MM.1S (cell line): ENCODE measurements around the gene DLG5.

Source experiments
- DNase-seq: peaks from one replicate; pipeline ENCODE4 v3.0.0-alpha.2; 2015
- H2AFZ ChIP-seq: fragments of 300-600 bp; sonication (generic); 2 replicates; pipeline ENCODE4 v1.6.0; 2016; ENCODE audit warnings: antibody characterized with exemption, low read length
- H3F3A ChIP-seq: fragments of 300-600 bp; sonication (generic); 2 replicates; pipeline ENCODE4 v1.6.1; 2016; ENCODE audit warnings: mild to moderate bottlenecking, antibody characterized with exemption, low read length, moderate library complexity, mixed read lengths; ENCODE audit not compliant: insufficient read depth
- H3K27ac ChIP-seq: fragments of 300-600 bp; sonication (generic); 2 replicates; pipeline ENCODE4 v1.5.1; 2016; ENCODE audit warnings: mild to moderate bottlenecking, low read length
- H3K27me3 ChIP-seq: fragments of 300-600 bp; sonication (generic); replicated peaks from 2 replicates; pipeline ENCODE4 v1.6.0; 2016; ENCODE audit warnings: low read length; ENCODE audit not compliant: insufficient read depth
- H3K36me3 ChIP-seq: fragments of 300-600 bp; sonication (generic); replicated peaks from 2 replicates; pipeline ENCODE4 v1.6.1; 2016; ENCODE audit warnings: mild to moderate bottlenecking, low read length, mixed read lengths; ENCODE audit not compliant: insufficient read depth
- H3K4me1 ChIP-seq: fragments of 300-600 bp; sonication (generic); 2 replicates; pipeline ENCODE4 v1.6.1; 2016; ENCODE audit warnings: low read length, mixed read lengths
- H3K4me2 ChIP-seq: fragments of 300-600 bp; sonication (generic); 2 replicates; pipeline ENCODE4 v1.6.0; 2016; ENCODE audit warnings: low read depth, low read length
- H3K4me3 ChIP-seq: fragments of 300-600 bp; sonication (generic); 2 replicates; pipeline ENCODE4 v1.5.1; 2016; ENCODE audit warnings: low read length, mixed read lengths
- H3K79me2 ChIP-seq: fragments of 300-600 bp; sonication (generic); 2 replicates; pipeline ENCODE4 v1.6.1; 2016; ENCODE audit warnings: mixed run types, low read length, mixed read lengths
- H3K9ac ChIP-seq: fragments of 300-600 bp; sonication (generic); 2 replicates; pipeline ENCODE4 v1.6.1; 2016; ENCODE audit warnings: low read length, mixed read lengths
- H3K9me2 ChIP-seq: fragments of 300-600 bp; sonication (generic); replicated peaks from 2 replicates; pipeline ENCODE4 v1.6.1; 2016; ENCODE audit warnings: mild to moderate bottlenecking, low read length, mixed read lengths; ENCODE audit not compliant: insufficient read depth
- H3K9me3 ChIP-seq: fragments of 300-600 bp; sonication (generic); replicated peaks from 2 replicates; pipeline ENCODE4 v1.6.1; 2016; ENCODE audit warnings: mild to moderate bottlenecking, low read length, mixed read lengths; ENCODE audit not compliant: insufficient read depth
- H4K20me1 ChIP-seq: fragments of 300-600 bp; sonication (generic); 2 replicates; pipeline ENCODE4 v1.6.1; 2016; ENCODE audit warnings: mild to moderate bottlenecking, low read length, moderate library complexity, mixed read lengths; ENCODE audit not compliant: insufficient read depth
- CTCF ChIP-seq: fragments of 300-600 bp; sonication (generic); IDR thresholded peaks from 2 replicates; pipeline ENCODE4 v1.5.1; 2016; ENCODE audit warnings: antibody characterized with exemption, low read length, mixed read lengths
- EZH2 ChIP-seq: fragments of 300-600 bp; sonication (generic); optimal IDR thresholded peaks from 2 replicates; pipeline ENCODE3; 2017; ENCODE audit warnings: low read depth, mild to moderate bottlenecking, antibody characterized with exemption, low read length, mixed read lengths
- EZH2phosphoT487 ChIP-seq: fragments of 300-600 bp; sonication (generic); IDR thresholded peaks from 2 replicates; pipeline ENCODE4 v1.6.1; 2018; ENCODE audit warnings: antibody characterized with exemption, low read length

DLG5 gene

GRCh38 chr10:77898323-77899079, 28.1 kb downstream of the DLG5 start:
- no peaks in the 10 kb centered on the region for H3K36me3 ChIP-seq
- H3F3A ChIP-seq = no peaks in the 10 kb centered on the region
- H3K27me3 ChIP-seq = no peaks in the 10 kb centered on the region
- no peak overlapping the region for H2AFZ ChIP-seq
- no peaks in the 10 kb centered on the region for H3K9me3 ChIP-seq
- no peak overlapping the region for H3K4me2 ChIP-seq
- H3K4me3 ChIP-seq = no peak overlapping the region
- no peak overlapping the region for H3K27ac ChIP-seq
- H3K9ac ChIP-seq = no peak overlapping the region
- H3K4me1 ChIP-seq = no peaks in the 10 kb centered on the region
- H3K9me2 ChIP-seq = no peaks in the 10 kb centered on the region
- TF ChIP-seq EZH2phosphoT487 (no peak), CTCF (no peak), EZH2 (no peak)
- H4K20me1 ChIP-seq = no peaks in the 10 kb centered on the region
- DNase-seq = no peak
- H3K79me2 ChIP-seq = peaks cover 31% of the 10 kb centered on the region

- DNase-seq = no peak
- TF ChIP-seq EZH2 (no peak), CTCF (no peak)
- Histone ChIP-seq H3K4me1 (no peaks in the 10 kb centered on the region), H3K27ac (no peak overlapping the region), H3K4me3 (no peak overlapping the region), H3F3A (no peaks in the 10 kb centered on the region), H3K36me3 (no peaks in the 10 kb centered on the region), H3K4me2 (no peak overlapping the region), H4K20me1 (no peaks in the 10 kb centered on the region), H2AFZ (no peak overlapping the region), H3K79me2 (peaks cover 36% of the 10 kb centered on the region), H3K27me3 (no peaks in the 10 kb centered on the region), H3K9ac (no peak overlapping the region), H3K9me3 (no peaks in the 10 kb centered on the region), H3K9me2 (no peaks in the 10 kb centered on the region)
Observed at GRCh38 chr10:77896058-77896457, 30.5 kb downstream of the DLG5 start.

GRCh38 chr10:77894058-77894457, 32.5 kb downstream of the DLG5 start:
- TF ChIP-seq EZH2phosphoT487 = no peak
- no peak for TF ChIP-seq EZH2
- TF ChIP-seq CTCF = no peak
- H2AFZ ChIP-seq = no peak overlapping the region
- H3F3A ChIP-seq = no peaks in the 10 kb centered on the region
- H3K4me1 ChIP-seq = no peaks in the 10 kb centered on the region
- no peaks in the 10 kb centered on the region for H4K20me1 ChIP-seq
- H3K4me3 ChIP-seq = no peak overlapping the region
- no peaks in the 10 kb centered on the region for H3K27me3 ChIP-seq
- no peak overlapping the region for H3K4me2 ChIP-seq
- H3K9me3 ChIP-seq = no peaks in the 10 kb centered on the region
- DNase-seq = no peak
- H3K9ac ChIP-seq = no peak overlapping the region
- H3K27ac ChIP-seq = no peak overlapping the region
- peaks cover 39% of the 10 kb centered on the region for H3K79me2 ChIP-seq
- no peaks in the 10 kb centered on the region for H3K9me2 ChIP-seq
- H3K36me3 ChIP-seq = no peaks in the 10 kb centered on the region
